Measurements from ENCODE around the gene EPHA5.

The EPHA5 gene

GRCh38 chr4:65656008-65656407, 14.3 kb downstream of the EPHA5 start:
- no peak for DNase-seq (ENCODE audit: low read depth in 1 of 2, low spot score in 1 of 2)
- no peak for TF ChIP-seq GABPA (IDR thresholded peaks at IDR 0.05; ENCODE audit: low read depth)
- no peak for TF ChIP-seq SPI1 (IDR thresholded peaks at IDR 0.05; ENCODE audit: borderline replicate concordance, low read depth)
- no peak for TF ChIP-seq POLR2AphosphoS5 (IDR thresholded peaks at IDR 0.05; ENCODE audit: low read depth)
- no peaks in the 10 kb centered on the region for H3K27me3 ChIP-seq (ENCODE audit: insufficient read depth, poor library complexity, severe bottlenecking)
- H3K27ac ChIP-seq (replicated peaks), result no peak overlapping the region
- no peak overlapping the region for H3K4me3 ChIP-seq (replicated peaks; ENCODE audit: insufficient read depth, low read length)

- no peak for DNase-seq (ENCODE audit: low read depth in 1 of 2, low spot score in 1 of 2)
- Histone ChIP-seq H3K27ac (replicated peaks) (no peak overlapping the region), H3K4me3 (replicated peaks; ENCODE audit: insufficient read depth, low read length) (no peak overlapping the region), H3K27me3 (ENCODE audit: insufficient read depth, poor library complexity, severe bottlenecking) (no peaks in the 10 kb centered on the region)
- TF ChIP-seq, protein P1, sequence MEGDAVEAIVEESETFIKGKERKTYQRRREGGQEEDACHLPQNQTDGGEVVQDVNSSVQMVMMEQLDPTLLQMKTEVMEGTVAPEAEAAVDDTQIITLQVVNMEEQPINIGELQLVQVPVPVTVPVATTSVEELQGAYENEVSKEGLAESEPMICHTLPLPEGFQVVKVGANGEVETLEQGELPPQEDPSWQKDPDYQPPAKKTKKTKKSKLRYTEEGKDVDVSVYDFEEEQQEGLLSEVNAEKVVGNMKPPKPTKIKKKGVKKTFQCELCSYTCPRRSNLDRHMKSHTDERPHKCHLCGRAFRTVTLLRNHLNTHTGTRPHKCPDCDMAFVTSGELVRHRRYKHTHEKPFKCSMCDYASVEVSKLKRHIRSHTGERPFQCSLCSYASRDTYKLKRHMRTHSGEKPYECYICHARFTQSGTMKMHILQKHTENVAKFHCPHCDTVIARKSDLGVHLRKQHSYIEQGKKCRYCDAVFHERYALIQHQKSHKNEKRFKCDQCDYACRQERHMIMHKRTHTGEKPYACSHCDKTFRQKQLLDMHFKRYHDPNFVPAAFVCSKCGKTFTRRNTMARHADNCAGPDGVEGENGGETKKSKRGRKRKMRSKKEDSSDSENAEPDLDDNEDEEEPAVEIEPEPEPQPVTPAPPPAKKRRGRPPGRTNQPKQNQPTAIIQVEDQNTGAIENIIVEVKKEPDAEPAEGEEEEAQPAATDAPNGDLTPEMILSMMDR (IDR thresholded peaks at IDR 0.05; ENCODE audit: insufficient read depth, low read length), result no peak
- TF ChIP-seq SPI1 (IDR thresholded peaks at IDR 0.05; ENCODE audit: borderline replicate concordance, low read depth), result no peak
Observed at GRCh38 chr4:65654976-65655375, 15.3 kb downstream of the EPHA5 start.

DNA sequence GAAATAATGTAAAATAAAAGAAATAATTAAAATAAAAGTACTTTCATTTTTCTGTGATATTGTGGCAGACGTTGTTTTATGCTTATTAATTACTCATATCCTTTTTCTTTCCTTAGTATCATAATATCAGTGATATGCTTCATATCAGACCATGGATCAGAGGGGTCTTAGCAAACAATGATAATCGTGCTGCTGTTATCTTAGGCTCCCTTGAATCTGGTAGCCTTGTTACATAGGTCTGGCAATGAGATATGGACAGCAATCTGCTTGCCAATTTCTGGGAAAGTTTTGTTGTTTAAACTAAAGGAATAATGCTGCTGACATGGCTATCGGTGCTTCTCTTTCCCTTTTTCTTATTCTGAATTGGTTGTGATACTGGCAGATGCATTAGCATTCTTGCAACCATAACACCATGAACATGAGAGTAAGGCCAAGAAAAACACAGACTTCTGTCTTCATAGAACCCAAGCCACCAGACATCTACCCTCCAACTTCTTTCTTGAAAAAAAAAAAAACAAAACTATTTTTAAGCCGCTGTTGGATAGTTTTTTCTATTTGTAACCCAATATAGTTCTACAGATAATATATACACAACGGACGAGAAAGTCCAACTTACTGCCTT, 16.4 kb downstream of the EPHA5 start:
- Histone ChIP-seq H3K27me3 (ENCODE audit: insufficient read depth, poor library complexity, severe bottlenecking) (no peaks in the 10 kb centered on the region), H3K4me3 (replicated peaks; ENCODE audit: insufficient read depth, low read length) (no peak overlapping the region), H3K27ac (replicated peaks) (no peak overlapping the region)
- TF ChIP-seq, protein P1 (IDR thresholded peaks at IDR 0.05; ENCODE audit: insufficient read depth, low read length), result no peak
- no peak for TF ChIP-seq POLR2AphosphoS5 (IDR thresholded peaks at IDR 0.05; ENCODE audit: low read depth)
- no peak for TF ChIP-seq GABPA (IDR thresholded peaks at IDR 0.05; ENCODE audit: low read depth)
- TF ChIP-seq SPI1 (IDR thresholded peaks at IDR 0.05; ENCODE audit: borderline replicate concordance, low read depth), result no peak
- no peak for TF ChIP-seq REST (IDR thresholded peaks at IDR 0.05; ENCODE audit: insufficient replicate concordance, low read depth)
- no peak for DNase-seq (ENCODE audit: low read depth in 1 of 2, low spot score in 1 of 2)

DNA sequence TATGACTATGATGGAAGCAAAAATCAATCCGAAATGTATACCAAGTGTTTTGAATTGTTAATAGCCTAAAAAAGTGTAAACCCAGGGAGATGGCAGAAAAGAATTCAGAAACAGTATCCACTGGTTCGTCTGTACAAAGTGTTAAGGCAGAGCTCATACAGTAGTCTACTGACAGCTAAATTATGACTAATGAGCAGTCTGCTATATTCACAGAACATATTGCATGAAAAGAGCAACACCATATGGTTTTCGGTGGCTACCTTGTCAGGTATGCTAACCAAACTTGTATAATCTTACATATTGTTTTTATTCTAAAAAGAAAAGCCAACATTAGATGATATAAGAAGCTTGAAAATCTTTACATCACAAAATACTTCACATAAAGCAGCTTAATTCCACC, 18.5 kb downstream of the EPHA5 start:
- TF ChIP-seq POLR2AphosphoS5 (IDR thresholded peaks at IDR 0.05; ENCODE audit: low read depth) (no peak), GABPA (IDR thresholded peaks at IDR 0.05; ENCODE audit: low read depth) (no peak), REST (IDR thresholded peaks at IDR 0.05; ENCODE audit: insufficient replicate concordance, low read depth) (no peak), SPI1 (IDR thresholded peaks at IDR 0.05; ENCODE audit: borderline replicate concordance, low read depth) (no peak)
- TF ChIP-seq, protein P1 (IDR thresholded peaks at IDR 0.05; ENCODE audit: insufficient read depth, low read length), result no peak
- H3K4me3 ChIP-seq (replicated peaks; ENCODE audit: insufficient read depth, low read length), result no peak overlapping the region
- no peak overlapping the region for H3K27ac ChIP-seq (replicated peaks)
- no peak for DNase-seq (ENCODE audit: low read depth in 1 of 2, low spot score in 1 of 2)
- H3K27me3 ChIP-seq (ENCODE audit: insufficient read depth, poor library complexity, severe bottlenecking), result no peaks in the 10 kb centered on the region
